Mesodermal cell (in vitro differentiated cells): ENCODE results near the gene INO80B.
"Not testable (repeated sequence)": the region's sequence is repeated elsewhere in the genome, so short reads cannot be mapped to it uniquely, and the experiment has no call there.

Source experiments
- H3K27ac ChIP-seq: 2 replicates; pipeline ENCODE4 v1.7.0; 2013; ENCODE audit warnings: mild to moderate bottlenecking, low read depth, low read length, moderate library complexity; ENCODE audit not compliant: severe bottlenecking
- H3K36me3 ChIP-seq: 2 replicates; pipeline ENCODE4 v1.7.1; 2013; ENCODE audit warnings: mild to moderate bottlenecking, low read length, moderate library complexity; ENCODE audit not compliant: control insufficient read depth, insufficient read depth
- H3K4me1 ChIP-seq: one replicate; pipeline ENCODE4 v1.7.1; 2013; ENCODE audit warnings: mild to moderate bottlenecking, low read length; ENCODE audit not compliant: insufficient read depth, control insufficient read depth, poor library complexity, severe bottlenecking
- H3K4me3 ChIP-seq: 2 replicates; pipeline ENCODE4 v1.7.0; 2013; ENCODE audit warnings: low read length, control low read depth, mild to moderate bottlenecking; ENCODE audit not compliant: insufficient read depth, poor library complexity, severe bottlenecking; ENCODE audit errors: extremely low read depth
- H3K9me3 ChIP-seq: 2 replicates; pipeline ENCODE4 v1.7.1; 2013; ENCODE audit warnings: mild to moderate bottlenecking, low read length, moderate library complexity; ENCODE audit not compliant: control insufficient read depth
- WGBS, 2 experiments: methylation state at CpG; one replicate each; pipeline ENCODE4 v1.1.5; 2013; ENCODE audit warnings: missing lambda C conversion rate in 2 of 2; ENCODE audit not compliant: insufficient coverage in 2 of 2; 5-methylcytosine and 5-hydroxymethylcytosine counted together

INO80B gene

DNA sequence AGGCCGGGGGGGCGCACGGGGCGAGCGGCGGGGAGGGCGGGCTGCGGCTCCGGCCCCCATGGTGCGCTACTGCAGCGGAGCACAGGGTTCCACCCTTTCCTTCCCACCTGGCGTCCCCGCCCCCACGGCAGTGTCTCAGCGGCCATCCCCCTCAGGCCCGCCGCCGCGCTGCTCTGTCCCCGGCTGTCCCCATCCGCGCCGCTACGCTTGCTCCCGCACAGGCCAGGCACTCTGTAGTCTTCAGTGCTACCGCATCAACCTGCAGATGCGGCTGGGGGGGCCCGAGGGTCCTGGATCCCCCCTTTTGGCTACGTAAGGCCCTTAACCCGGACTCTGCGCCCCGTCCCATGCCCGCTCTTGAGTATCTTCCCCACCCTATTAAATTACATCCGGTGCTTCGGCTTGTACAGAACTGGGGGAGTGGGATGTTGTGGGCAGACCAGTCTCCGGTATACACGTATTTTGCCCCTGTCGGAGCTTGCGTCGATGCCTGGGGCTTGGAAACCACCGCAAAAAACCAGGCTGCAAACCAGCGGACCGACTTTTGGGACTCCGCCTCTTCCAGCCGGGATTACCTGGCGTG, 2.8 kb downstream of the INO80B start:
- Histone ChIP-seq H3K9me3 (no peaks in the 10 kb centered on the region), H3K36me3 (peaks cover 25% of the 10 kb centered on the region), H3K27ac (peak overlapping the region; percentile 94), H3K4me3 (peak overlapping the region; percentile 97), H3K4me1 (peaks cover 17% of the 10 kb centered on the region)
- WGBS, 2 experiments = 0% methylated on average over 27 to 39 of the region's 46 CpGs

- peaks cover 32% of the 10 kb centered on the region for H3K36me3 ChIP-seq
- WGBS, 2 experiments = 0 to 1% methylated on average over 12 to 18 of the region's 38 CpGs
- no peaks in the 10 kb centered on the region for H3K9me3 ChIP-seq
- peak within 1 kb of the TSS; percentile 94 for H3K27ac ChIP-seq
- H3K4me1 ChIP-seq = peaks cover 17% of the 10 kb centered on the region
- peak within 1 kb of the TSS; percentile 97 for H3K4me3 ChIP-seq
Observed at GRCh38 chr2:74458132-74458937, 3.4 kb downstream of the INO80B start, which contains the start of gene WBP1. WBP1 (plus strand) TSS chr2:74458438; CDS start chr2:74458603, 165 bp downstream.

- 19% methylated on average over 7 of the region's 10 CpGs; no CpG with 5 or more reads in 1 of the 2 experiments for WGBS, 2 experiments
- H3K4me3 ChIP-seq = peak overlapping the region; percentile 97
Observed at GRCh38 chr2:74458938-74459363, 4.1 kb downstream of the INO80B start.

GRCh38 chr2:74459503-74460118, 4.7 kb downstream of the INO80B start:
- H3K9me3 ChIP-seq, H3K27ac ChIP-seq: not testable (repeated sequence)
- Histone ChIP-seq H3K4me3 (peak overlapping the region; percentile 97), H3K36me3 (peaks cover 33% of the 10 kb centered on the region), H3K4me1 (peaks cover 19% of the 10 kb centered on the region)
- WGBS, 2 experiments = 82 to 84% methylated on average over 10 to 13 of the region's 13 CpGs

More at GRCh38 chr2:74458938-74459363, 4.1 kb downstream of the INO80B start:
- Histone ChIP-seq H3K27ac (peak overlapping the region; percentile 53), H3K36me3 (peaks cover 33% of the 10 kb centered on the region), H3K9me3 (no peaks in the 10 kb centered on the region), H3K4me1 (peaks cover 17% of the 10 kb centered on the region)

DNA sequence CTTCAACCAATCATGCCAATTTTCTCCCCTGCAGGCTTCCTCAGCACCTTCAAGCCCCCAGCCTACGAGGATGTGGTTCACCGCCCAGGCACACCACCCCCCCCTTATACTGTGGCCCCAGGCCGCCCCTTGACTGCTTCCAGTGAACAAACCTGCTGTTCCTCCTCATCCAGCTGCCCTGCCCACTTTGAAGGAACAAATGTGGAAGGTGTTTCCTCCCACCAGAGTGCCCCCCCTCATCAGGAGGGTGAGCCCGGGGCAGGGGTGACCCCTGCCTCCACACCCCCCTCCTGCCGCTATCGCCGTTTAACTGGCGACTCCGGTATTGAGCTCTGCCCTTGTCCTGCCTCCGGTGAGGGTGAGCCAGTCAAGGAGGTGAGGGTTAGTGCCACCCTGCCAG, 5.3 kb downstream of the INO80B start:
- H3K27ac ChIP-seq, H3K9me3 ChIP-seq, H3K4me3 ChIP-seq: not testable (repeated sequence)
- Histone ChIP-seq H3K36me3 (peaks cover 33% of the 10 kb centered on the region), H3K4me1 (peaks cover 19% of the 10 kb centered on the region)
- WGBS, 2 experiments = 96 to 100% methylated on average over 2 to 3 of the region's 10 CpGs

- WGBS, 2 experiments = 93 to 97% methylated on average over 24 of the region's 27 CpGs
- H3K4me1 ChIP-seq = peaks cover 15% of the 10 kb centered on the region
- H3K27ac ChIP-seq = no peak overlapping the region
- H3K9me3 ChIP-seq = no peaks in the 10 kb centered on the region
- H3K4me3 ChIP-seq = no peak overlapping the region
- H3K36me3 ChIP-seq = peaks cover 33% of the 10 kb centered on the region
Observed at GRCh38 chr2:74461187-74462053, 6.5 kb downstream of the INO80B start.

- Histone ChIP-seq H3K9me3 (no peaks in the 10 kb centered on the region), H3K36me3 (peaks cover 33% of the 10 kb centered on the region), H3K4me3 (no peak overlapping the region), H3K27ac (no peak overlapping the region), H3K4me1 (peaks cover 7% of the 10 kb centered on the region)
- WGBS, 2 experiments = 92 to 97% methylated on average over 18 to 20 of the region's 20 CpGs
Observed at GRCh38 chr2:74462054-74462785, 7.3 kb downstream of the INO80B start.

GRCh38 chr2:74462786-74463105, 7.9 kb downstream of the INO80B start:
- WGBS, 2 experiments = 85 to 100% methylated on average over 4 of the region's 4 CpGs
- Histone ChIP-seq H3K4me3 (no peak overlapping the region), H3K4me1 (peaks cover 7% of the 10 kb centered on the region), H3K36me3 (peaks cover 33% of the 10 kb centered on the region), H3K9me3 (no peaks in the 10 kb centered on the region), H3K27ac (no peak overlapping the region)

DNA sequence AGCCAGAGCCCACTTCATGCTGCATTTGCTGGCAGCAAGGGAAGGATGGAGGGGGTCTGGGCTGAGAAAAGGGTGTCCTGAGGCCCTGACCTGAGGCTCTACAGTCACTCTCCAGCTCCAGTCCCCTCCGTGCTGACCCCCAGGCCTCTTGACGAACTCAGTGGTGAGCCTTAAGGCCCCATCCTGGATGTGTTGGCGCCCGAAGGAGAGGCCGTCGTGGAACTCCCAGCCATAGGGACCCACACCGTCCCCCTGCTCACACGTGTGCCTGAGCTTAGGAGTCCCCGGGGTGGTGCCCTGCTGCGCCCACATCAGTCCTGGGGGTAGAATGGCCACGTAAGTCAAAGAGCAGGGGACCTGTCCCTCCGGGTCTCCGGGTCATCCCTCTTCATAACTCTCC, 9.5 kb downstream of the INO80B start:
- Histone ChIP-seq H3K4me3 (peak overlapping the region; percentile 89), H3K4me1 (peaks cover 4% of the 10 kb centered on the region), H3K9me3 (no peaks in the 10 kb centered on the region), H3K36me3 (peaks cover 33% of the 10 kb centered on the region), H3K27ac (no peak overlapping the region)
- 15 to 16% methylated on average over 7 to 13 of the region's 13 CpGs for WGBS, 2 experiments

DNA sequence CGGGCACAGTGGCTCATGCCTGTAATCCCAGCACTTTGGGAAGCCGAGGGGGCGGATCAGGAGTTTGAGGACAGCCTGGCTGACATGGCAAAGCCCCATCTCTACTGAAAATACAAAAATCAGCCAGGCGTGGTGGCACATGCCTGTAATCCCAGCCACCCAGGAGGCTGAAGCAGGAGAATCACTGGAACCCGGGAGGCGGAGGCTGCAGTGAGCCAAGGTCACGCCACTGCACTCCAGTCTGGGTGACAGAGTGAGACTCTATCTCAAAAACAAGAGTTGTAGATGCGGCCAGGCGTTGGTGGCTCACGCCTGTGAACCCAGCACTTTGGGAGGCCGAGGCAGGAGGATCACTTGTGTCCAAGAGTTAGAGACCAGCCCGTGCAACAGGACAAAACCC, 15.9 kb downstream of the INO80B start:
- 89 to 96% methylated on average over 8 to 11 of the region's 12 CpGs for WGBS, 2 experiments
- H3K4me1 ChIP-seq, H3K9me3 ChIP-seq, H3K4me3 ChIP-seq, H3K27ac ChIP-seq: not testable (repeated sequence)
- H3K36me3 ChIP-seq = peaks cover 17% of the 10 kb centered on the region
